ENCODE measurements around the gene WIPI1. TPM values are rescaled to one million over a fixed set of nuclear protein-coding genes. Genes with fewer than 3 reads are reported as not detected.
"Not testable (repeated sequence)": the region's sequence is repeated elsewhere in the genome, so short reads cannot be mapped to it uniquely, and the experiment has no call there.

Gene WIPI1
- total RNA-seq, 1 donor from 2014 or later, result 24.9 TPM

DNA sequence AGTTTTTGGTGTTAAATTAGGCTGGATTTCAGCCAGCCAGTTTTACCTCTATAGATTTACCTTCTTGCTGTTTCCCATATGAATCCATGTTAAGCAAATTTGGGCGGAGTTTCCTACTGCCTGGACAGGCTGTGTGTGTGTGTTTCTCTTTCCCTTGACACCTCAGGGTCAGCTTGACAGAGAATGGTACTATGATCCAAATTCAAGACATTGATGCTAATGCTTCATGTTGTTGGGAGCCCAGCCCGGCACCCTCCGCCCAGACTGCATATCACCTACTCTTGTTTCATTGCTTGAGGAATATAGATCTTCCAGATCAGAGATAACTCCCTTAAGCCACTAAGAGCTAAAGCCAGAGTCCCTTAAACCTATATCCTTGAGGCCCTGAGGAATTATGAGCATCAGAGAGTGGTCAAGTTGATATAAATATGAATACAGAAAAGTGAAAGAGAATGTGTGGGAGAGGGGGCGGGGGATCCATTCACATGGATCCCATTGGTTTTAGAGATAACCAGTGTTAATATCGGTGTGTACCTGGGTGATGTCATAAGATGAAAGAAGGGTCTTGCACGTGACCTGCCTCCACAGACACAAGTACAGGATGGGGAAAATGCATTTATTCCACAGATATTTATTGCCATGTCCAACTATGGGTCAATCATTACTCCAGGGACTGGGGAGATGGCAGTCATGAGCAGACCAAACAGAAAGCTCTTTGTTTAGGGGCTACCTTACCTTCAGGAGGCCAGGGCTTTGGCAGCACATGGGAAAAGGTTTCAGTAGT, 69.7 kb downstream of the WIPI1 start:
- ATAC-seq, result no peak
- DNase-seq (ENCODE audit: low spot score), result no peak

DNA sequence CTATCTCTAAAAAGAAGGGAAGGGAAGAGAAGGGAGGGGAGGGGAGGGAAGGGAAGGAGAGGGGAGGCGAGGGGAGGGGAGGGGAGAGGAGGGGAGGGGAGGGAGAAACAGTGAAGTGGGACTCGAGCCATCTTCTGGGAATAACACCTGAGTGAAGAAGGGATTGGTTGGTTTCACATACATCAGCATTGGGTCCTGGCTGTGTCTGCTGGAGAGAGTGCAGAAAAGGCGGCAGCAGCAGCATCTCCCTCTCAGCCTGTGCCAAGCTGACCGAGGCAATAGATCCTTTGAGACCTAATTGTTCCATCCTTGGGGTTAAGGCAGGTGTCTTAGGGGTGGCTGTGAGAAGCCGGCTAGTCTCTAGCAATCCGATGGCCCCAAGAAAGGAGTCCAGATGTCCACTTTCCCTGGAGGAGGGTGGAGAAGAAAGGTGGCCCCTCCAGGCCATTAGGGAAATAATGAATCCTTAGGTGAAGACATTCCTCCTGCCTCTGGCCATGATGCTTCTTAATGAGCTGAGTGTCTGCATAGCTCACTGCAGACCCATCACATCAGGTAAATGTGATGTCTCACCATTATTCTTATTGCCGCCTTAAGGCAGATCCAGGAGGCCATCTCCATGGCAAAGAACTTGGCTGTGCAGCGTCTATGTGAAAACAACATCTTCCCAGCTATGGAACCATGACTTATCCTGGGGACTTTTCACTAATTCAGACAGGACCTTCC, 71.6 kb downstream of the WIPI1 start:
- peak; percentile 35 for DNase-seq (ENCODE audit: low spot score)
- no peak for ATAC-seq

DNA sequence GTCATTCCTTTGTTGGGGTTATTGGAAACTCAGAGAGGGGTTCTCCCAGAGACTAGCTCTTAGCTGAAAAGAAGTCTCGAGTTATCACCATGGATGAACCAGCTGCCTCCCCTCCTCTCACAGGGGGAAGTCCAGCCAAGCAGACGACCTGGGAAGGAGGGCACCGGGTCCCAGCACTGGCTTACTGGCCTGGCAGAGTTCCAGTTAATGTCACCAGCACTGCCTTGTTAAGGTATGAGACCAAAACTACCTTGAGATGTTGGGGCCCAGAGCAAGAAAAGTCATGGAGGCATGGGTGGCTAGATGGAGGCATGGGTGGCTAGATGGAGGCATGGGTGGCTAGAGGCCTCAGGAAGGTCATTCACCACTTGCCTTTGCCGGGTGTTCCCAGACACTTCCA, 72.4 kb downstream of the WIPI1 start:
- DNase-seq (ENCODE audit: low spot score), result peak; percentile 45
- ATAC-seq, result no peak

DNA sequence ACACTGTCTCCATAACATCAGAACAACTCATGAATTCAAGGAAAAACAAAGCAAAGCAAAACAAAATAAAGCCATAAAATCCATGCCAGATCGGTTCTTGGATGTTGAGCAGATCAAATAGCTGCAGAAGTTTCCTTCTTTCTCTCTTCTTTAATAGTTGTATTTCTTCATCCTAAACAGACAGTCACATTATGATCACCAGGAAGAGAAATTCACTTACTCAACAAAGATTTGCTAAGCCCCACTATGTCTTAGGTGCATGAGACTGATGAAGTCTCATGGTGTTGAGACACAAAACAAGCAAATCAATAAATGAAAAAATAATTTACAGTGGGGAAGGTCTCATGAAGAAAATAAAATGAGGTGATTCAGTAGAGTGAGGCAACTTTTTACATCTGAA, 72.8 kb downstream of the WIPI1 start:
- ATAC-seq, result no peak
- no peak for DNase-seq (ENCODE audit: low spot score)

DNA sequence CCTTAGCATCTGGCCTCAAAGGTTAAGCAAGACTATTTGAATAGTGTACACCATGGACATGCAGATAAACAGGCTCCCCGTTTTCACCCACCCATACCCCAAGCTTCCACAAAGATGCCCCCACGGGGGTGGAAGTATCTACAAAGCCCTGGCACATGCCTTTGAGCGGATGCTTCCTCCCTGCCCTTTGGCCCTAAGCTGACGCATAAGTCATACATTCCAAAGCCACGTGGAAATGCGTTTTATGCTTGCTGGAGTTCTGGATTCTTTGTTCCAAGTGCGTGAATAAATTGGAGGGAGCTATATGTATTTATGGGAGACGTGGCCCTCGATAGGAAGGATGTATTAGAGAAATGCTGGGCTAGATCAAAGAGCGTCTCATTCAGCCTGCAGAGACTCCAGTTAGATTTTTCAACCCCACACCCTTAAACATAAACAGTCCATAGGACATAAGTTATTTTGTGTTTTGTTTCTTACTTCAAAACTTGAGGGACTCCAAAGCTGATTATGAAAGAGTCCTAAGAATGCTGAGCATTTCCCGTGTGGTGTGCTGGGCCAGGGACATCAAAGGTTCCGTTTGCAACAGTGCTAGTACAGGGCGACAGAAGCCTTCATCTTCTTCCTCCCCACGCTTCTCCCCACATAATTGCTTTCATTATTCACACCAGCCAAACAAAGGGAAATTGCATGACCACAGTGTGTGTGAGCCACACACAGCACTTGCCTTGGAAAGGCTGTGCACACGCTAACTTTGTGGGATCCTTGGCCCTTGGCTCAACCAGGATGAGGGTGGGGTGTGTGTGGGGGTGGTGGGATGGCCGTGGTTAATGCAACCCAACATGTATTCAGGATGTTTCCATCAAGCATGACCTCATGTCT, 73.6 kb downstream of the WIPI1 start:
- DNase-seq (ENCODE audit: low spot score), result peak; percentile 64
- peak; percentile 9 for ATAC-seq

DNA sequence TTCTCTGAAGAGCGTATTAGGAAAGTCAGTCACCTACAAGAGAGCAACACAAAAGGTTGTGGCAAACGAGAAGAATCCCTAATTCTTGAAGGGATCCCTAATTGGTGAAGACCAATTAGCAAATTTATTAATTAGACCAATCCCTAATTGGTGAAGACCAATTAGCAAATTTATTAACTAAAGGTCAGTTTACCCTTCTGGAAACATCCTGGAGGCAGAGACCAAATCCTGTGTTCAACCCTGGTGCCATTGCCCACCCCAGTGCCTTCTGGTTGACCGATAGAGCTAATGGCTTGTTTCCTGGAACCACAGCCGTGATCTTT, 74.2 kb downstream of the WIPI1 start:
- ATAC-seq (no peak), DNase-seq (ENCODE audit: low spot score) (no peak)

DNA sequence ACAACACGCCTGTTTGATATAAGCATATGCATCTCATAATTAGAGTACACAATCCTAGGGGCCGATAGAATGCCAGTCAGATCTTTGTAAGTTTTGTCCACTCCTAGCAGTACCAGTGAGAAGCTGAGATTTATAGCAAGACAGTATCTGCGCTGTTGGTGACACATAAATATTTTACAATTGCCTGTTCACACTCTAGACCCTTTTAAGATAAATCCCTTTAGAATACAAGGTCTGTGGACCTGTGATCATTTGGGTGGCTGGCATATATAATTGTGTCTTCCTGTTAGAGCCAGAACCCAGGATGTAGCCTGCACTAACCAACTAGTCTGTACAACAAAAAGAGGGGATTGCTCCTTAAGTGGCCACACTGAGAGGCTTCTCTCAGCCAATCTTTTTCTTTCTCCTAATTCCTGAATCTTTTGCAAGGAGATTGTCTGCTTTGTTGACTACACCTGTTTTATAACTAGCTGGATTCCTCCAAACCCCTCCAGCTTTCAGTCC, 74.7 kb downstream of the WIPI1 start:
- ATAC-seq (no peak), DNase-seq (ENCODE audit: low spot score) (no peak)

DNA sequence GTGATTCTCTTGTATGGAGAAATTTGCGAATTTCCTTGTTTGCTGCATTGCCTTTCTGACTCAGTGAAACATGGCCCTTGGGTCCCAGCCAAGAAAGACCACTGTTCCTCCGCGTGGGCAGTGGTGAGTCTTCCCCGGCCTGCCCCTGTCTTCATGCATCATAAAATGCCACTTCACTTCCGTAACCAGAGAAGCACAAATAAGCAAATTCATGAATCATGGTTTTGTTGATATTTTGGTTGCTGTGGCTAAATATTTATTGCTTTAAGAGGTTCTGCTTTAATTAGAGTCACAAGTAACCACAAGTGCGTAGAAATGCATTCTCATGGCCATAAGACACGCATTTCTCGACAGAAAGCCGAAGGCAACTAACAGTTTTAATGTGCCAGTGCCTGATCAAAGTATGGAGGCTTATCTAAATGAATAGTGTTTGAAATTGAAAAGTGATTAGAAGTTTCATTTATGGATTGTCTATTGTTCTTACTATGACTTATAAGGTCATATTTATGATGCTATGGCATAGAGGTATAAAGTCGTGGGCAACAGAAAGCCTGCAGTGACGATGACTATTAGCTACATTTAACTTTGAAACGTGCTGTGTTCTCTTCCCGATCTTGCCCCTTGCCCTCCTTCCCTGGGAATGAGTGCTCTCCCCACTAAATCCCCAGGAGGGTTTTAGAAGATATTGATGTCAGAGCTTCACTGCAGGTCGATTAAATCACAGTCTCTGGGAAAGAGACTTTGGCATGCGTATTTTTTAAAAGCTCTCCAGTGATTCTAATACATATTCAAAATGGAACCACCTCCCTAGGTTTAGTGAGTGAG, 76.0 kb downstream of the WIPI1 start:
- ATAC-seq (no peak), DNase-seq (ENCODE audit: low spot score) (no peak)

DNA sequence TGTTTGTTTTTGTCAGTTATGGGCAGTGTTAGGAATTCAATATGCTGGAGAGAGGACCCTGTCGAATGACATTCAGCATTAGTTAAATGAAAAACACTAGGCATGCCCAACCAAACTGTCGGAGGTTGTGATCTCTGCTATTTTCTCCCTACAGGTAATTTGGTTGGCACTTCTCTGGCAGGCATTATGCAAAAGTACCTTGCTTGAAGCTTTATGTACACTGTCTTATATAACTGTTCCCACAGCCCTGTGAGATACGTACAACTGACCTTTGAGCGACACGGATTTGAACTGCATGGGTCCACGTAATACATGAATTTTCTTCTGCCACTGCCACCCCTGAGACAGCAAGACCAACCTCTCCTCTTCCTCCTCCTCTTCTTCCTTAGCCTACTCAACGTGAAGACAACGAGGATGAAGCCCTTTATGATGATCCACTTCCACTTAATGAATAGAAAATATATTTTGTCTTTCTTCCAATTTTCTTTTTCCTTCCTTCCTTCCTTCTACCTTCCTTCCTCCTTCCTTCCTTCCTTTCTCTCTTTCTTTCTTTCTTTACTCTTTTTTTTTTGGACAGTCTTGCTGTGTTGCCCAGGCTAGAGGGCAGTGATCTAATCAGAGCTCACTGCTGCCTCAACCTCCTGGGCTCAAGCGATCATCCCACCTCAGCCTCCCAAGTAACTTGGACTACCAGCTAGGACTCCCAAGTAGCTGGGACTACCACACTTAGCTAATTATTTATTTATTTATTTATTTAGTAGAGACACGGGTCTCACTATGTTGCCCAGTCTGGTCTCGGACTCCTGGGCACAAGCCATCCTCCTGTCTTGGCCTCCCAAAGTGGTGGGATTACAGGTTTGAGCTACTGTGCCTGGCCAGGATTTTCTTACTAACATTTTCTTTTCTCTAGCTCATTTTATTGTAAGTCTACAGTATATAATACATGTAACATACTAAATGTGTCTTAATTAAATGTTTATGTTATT, 77.3 kb downstream of the WIPI1 start:
- no peak for ATAC-seq
- DNase-seq (ENCODE audit: low spot score), result no peak

DNA sequence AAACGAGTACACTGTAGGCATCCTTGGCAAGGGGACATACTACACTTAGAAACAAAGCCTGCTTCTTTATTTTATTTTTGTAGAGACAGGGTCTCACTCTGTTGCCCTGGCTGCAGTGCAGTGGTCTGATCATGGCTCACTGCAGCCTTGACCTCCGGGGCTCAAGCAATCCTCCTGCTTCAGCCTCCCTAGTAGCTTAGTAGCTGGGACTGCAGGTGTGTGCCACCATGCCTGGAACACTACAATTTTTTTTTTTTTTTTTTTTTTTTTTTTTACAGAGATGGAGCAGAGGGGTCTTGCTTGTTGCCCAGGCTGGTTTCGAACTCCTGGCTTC, 78.2 kb downstream of the WIPI1 start:
- ATAC-seq, result no peak

DNA sequence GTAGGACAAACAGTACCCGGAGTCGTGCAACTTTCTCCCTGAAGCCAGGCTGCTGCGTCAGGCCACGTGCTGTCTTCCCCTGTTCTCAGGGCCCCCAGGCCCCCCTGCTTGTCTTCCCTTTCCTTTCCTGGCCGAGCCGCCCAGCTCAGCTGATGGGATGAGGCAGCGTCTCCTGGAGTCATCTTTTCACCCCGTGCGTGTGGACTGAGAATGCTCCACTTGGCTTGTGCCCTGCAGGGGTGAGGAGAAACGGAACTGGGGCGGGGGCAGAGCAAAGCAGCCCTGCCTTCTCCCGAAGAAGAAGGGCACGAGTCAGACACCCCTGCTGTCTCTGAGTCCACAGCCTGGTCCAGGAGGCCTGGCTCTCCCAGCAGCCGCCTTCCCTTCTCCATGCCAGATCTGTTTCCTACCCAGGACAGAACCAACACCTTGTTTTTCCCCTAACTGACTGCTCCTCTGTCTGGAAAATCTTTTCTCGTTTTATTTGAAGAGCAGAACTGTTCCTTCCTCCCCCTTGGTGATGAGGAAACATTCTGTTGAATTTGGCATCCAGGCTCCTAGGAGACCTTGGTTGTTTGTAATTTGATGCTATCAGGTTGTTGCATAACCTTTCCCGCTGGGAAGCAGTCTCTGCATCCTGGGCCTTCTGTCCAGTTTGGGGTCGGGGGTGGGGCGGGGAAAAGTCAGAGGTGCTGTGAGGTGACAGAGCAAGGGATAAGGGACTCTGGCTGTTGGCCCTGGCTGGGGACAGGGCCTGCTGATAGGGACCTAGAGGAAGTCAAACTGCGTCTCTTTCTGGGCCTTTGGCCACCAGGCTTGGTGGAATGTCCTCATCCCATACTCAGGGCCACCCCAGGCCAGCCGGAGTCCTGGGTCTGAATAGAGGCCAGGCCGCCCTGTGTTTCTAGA, 78.8 kb downstream of the WIPI1 start:
- ATAC-seq (peak; percentile 84), DNase-seq (ENCODE audit: low spot score) (peak; percentile 97)

More for the DNA sequence above, 78.2 kb downstream of the WIPI1 start:
- no peak for DNase-seq (ENCODE audit: low spot score)

DNA sequence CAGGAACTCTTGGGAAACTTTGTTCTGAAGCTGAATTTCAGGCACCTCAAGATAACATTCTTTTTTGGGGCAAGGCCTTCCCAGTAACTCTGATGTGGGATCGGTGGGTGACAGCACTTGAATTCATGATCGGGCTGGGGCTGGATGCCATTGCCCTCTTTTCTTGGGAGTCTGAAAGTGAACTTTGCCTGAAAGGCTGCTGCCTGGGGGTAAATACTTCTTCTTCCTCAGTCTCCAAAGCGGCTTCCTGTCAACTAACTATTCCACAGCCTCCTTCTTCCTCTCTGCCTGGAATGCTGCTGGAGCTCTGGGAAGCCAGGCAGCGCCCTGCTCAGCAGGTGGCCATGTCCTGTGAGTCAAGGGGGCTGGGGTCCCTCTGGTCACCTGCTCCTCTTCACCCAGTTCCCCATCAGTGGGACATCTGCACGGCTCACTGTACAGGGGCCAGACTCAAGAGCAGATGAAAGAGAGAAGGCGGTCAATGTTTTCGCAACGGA, 79.5 kb downstream of the WIPI1 start:
- ATAC-seq, result no peak

DNA sequence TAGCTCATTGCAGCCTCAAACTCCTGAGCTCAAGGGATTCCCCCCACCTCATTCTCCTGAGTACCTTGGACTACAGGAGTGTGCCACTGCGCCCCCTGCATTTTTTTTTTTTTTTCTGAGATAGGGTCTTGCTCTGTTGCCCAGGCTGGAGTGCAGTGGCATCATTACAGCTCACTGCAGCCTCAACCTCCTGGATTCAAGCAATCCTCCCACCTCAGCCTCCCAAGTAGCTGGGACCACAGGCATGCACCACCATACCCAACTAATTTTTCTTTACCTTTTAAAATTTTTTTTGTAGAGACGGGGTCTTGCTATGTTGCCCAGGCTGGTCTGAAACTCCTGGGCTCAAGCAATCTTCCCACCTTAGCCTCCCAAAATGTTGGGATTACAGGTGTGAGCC, 81.1 kb downstream of the WIPI1 start:
- not testable (repeated sequence) for ATAC-seq; DNase-seq (ENCODE audit: low spot score)

More for the DNA sequence above, 79.5 kb downstream of the WIPI1 start:
- DNase-seq (ENCODE audit: low spot score), result no peak

DNA sequence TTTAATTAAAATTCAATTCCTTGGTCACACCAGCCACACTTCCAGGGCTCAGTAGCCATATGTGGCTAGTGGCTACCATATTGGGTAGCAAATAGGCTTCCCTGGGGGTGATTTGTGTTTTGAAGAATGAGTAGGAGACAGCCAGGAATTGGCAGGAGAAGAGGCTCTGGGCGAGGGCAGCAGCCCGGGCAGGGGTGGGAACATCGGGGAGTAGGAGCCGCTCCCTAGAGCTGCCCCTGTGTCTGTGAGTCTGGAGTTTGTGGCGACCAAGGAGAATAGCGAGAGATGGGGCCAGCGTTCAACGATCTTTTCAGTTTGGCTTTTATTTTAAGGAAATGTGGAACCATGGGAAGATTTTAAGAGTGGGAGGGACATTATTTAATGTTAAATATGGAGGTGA, 81.7 kb downstream of the WIPI1 start:
- ATAC-seq (no peak), DNase-seq (ENCODE audit: low spot score) (no peak)

Measured in left lobe of liver (tissue), 2 donors.